Spleen (tissue), 11 donors: ENCODE data around the gene ASPG. TPM values are rescaled to one million over a fixed set of nuclear protein-coding genes. Genes with fewer than 3 reads are reported as not detected.

Experiments
- DNase-seq: peaks from one replicate; pipeline ENCODE4 v3.0.0-alpha.2; 2020
- H3K27ac ChIP-seq, 8 donors: fragments of 200-600 bp; sonication (generic) in 7 of 8; 1 replicate in 4 of 8; 2 replicates in 4 of 8; pipeline versions ENCODE4 v1.5.0 to v1.8.0; 2016 to 2021; ENCODE audit warnings: inconsistent platforms in 4 of 8, mild to moderate bottlenecking in 4 of 8, moderate library complexity in 1 of 8
- H3K27me3 ChIP-seq, 7 donors: fragments of 200-600 bp; sonication (generic) in 6 of 7; replicated peaks in 1 of 7; 1 replicate in 4 of 7; 2 replicates in 3 of 7; pipeline versions ENCODE4 v1.5.0 to v1.8.0; 2016 to 2021; ENCODE audit warnings: inconsistent platforms in 3 of 7, mild to moderate bottlenecking in 1 of 7
- H3K36me3 ChIP-seq, 6 donors: fragments of 200-600 bp; sonication (generic) in 5 of 6; 1 replicate in 4 of 6; 2 replicates in 2 of 6; pipeline versions ENCODE4 v1.5.0 to v1.8.0; 2016 to 2021; ENCODE audit warnings: inconsistent platforms in 2 of 6
- H3K4me1 ChIP-seq, 6 donors: fragments of 200-600 bp; sonication (generic) in 5 of 6; 1 replicate in 3 of 6; 2 replicates in 3 of 6; pipeline versions ENCODE4 v1.5.0 to v1.8.0; 2016 to 2021; ENCODE audit warnings: inconsistent platforms in 3 of 6
- H3K4me3 ChIP-seq, 8 donors: fragments of 200-600 bp; sonication (generic) in 7 of 8; 1 replicate in 4 of 8; 2 replicates in 4 of 8; pipeline versions ENCODE4 v1.5.0 to v1.8.0; 2016 to 2021; ENCODE audit warnings: inconsistent platforms in 4 of 8, mild to moderate bottlenecking in 4 of 8, moderate library complexity in 2 of 8
- H3K9me3 ChIP-seq, 8 donors: fragments of 200-600 bp; sonication (generic) in 7 of 8; 1 replicate in 4 of 8; 2 replicates in 4 of 8; pipeline versions ENCODE4 v1.5.0 to v1.8.0; 2016 to 2021; ENCODE audit warnings: inconsistent platforms in 4 of 8
- CTCF ChIP-seq, 11 experiments: fragments of 200-600 bp in 7 of 11; fragments of 450-650 bp in 4 of 11; sonication (generic) in 4 of 11; IDR thresholded peaks in 8 of 11; conservative IDR thresholded peaks in 3 of 11; 1 replicate in 7 of 11; 2 replicates in 4 of 11; pipeline versions ENCODE4 v1.4.0 to v1.8.0; 2016 to 2021; ENCODE audit warnings: antibody characterized with exemption in 11 of 11, inconsistent platforms in 4 of 11, mild to moderate bottlenecking in 1 of 11
- POLR2A ChIP-seq, 3 donors: fragments of 450-650 bp; IDR thresholded peaks; one replicate each; pipeline ENCODE4 v1.5.1; 2017; ENCODE audit warnings: antibody characterized with exemption in 3 of 3, mild to moderate bottlenecking in 1 of 3
- POLR2AphosphoS5 ChIP-seq, 3 donors: sonication (generic); formaldehyde crosslinking; IDR thresholded peaks; one replicate each; pipeline ENCODE4 v1.5.1; 2017; ENCODE audit warnings: antibody characterized with exemption in 3 of 3
- WGBS, 5 donors: extraction: QIAGEN DNeasy Blood & Tissue Kit in 3 of 5; methylation state at CpG; one replicate each; pipeline versions ENCODE4 v1.1.5 to v1.1.7; 2013 to 2018; 5-methylcytosine and 5-hydroxymethylcytosine counted together
- intact Hi-C: fragments of 100-400 bp; cut with DNase I; formaldehyde crosslinking; loops from one replicate; pipeline ENCODE4 v1.15.0; 2023; ENCODE audit warnings: low total_unique reads
- polyA plus RNA-seq, 3 donors: library from polyadenylated mRNA; stranded (reverse); fragments of 200-250 nt; gene quantifications; one replicate each; pipeline ENCODE4 v1.2.1, GENCODE V29; 2013
- total RNA-seq, 7 donors: library from RNA; depleted of rRNA in 3 of 7; stranded (reverse); fragments of >200 nt in 3 of 7; fragmentation: NEBNext Ultra II Directional in 4 of 7; extraction: Animal tissue kit (Norgen Biotek cat#: 25700) in 4 of 7; gene quantifications; one replicate each; pipeline versions ENCODE4 v1.1.0 to v1.2.1, GENCODE V29; 2016 to 2021
- donor health status: healthy with polysubstance abuse.
- donor health status: DM: no; HTN: no; CAD: no; lungs with moderate emphysema.
- donor health status: DM: no; HTN: no; CAD: no.
- donor health status: Bipolar disorder and iron deficiency.
- donor health status: healthy.
- donor health status: DM: no; HTN: no; CAD: no.
- donor health status: DM: yes; HTN: yes; CAD: no.

Gene ASPG
- total and polyA plus RNA-seq, 10 donors = 0.05 to 0.67 (median 0.26) TPM; not detected in 3

- peak; percentile 63 for DNase-seq
- Histone ChIP-seq H3K9me3 (no peaks in the 10 kb centered on the region), H3K27me3 (peaks cover 0 to 83% (median 33%) of the 10 kb centered on the region in 7 donors), H3K27ac (no peak overlapping the region), H3K36me3 (no peaks in the 10 kb centered on the region), H3K4me1 (peaks cover 5 to 21% (median 19%) of the 10 kb centered on the region in 6 donors), H3K4me3 (no peak overlapping the region)
- TF ChIP-seq CTCF (IDR thresholded peaks at IDR 0.05 in 8 of 11, conservative IDR thresholded peaks at IDR 0.05 in 3 of 11) = no peak
- no peak for TF ChIP-seq POLR2AphosphoS5 (IDR thresholded peaks at IDR 0.05)
- TF ChIP-seq POLR2A (IDR thresholded peaks at IDR 0.05) = no peak
- intact Hi-C loops = no loop called here
- 60 to 75% (median 64%) methylated on average over 10 to 17 of the region's 17 CpGs for WGBS, 5 donors
These were observed 27.4 kb downstream of the ASPG start for GRCh38 chr14:104112609-104113571.

- WGBS, 5 donors = 69 to 82% (median 75%) methylated on average over 14 to 23 of the region's 23 CpGs
- Histone ChIP-seq H3K4me3 (no peak overlapping the region), H3K4me1 (peaks cover 5 to 24% (median 19%) of the 10 kb centered on the region in 6 donors), H3K27me3 (peaks cover 0 to 85% (median 43%) of the 10 kb centered on the region in 7 donors), H3K9me3 (no peaks in the 10 kb centered on the region), H3K36me3 (no peaks in the 10 kb centered on the region), H3K27ac (no peak overlapping the region)
- peak; percentile 68 for DNase-seq
- no peak for TF ChIP-seq POLR2AphosphoS5 (IDR thresholded peaks at IDR 0.05)
- TF ChIP-seq POLR2A (IDR thresholded peaks at IDR 0.05) = no peak
- no peak for TF ChIP-seq CTCF (IDR thresholded peaks at IDR 0.05 in 8 of 11, conservative IDR thresholded peaks at IDR 0.05 in 3 of 11)
- intact Hi-C loops = no loop called here
These were observed 28.3 kb downstream of the ASPG start for GRCh38 chr14:104113631-104114420.

GRCh38 chr14:104114421-104115130 lies 29.1 kb downstream of the ASPG start:
- H3K4me3 ChIP-seq = no peak overlapping the region
- TF ChIP-seq CTCF (IDR thresholded peaks at IDR 0.05 in 8 of 11, conservative IDR thresholded peaks at IDR 0.05 in 3 of 11) = no peak
- TF ChIP-seq POLR2A (IDR thresholded peaks at IDR 0.05) = no peak
- TF ChIP-seq POLR2AphosphoS5 (IDR thresholded peaks at IDR 0.05) = no peak
- no peak overlapping the region for H3K27ac ChIP-seq
- intact Hi-C loops = no loop called here
- H3K27me3 ChIP-seq = peaks cover 0 to 92% (median 50%) of the 10 kb centered on the region in 7 donors
- no peaks in the 10 kb centered on the region for H3K36me3 ChIP-seq
- DNase-seq = peak; percentile 53
- no peaks in the 10 kb centered on the region for H3K9me3 ChIP-seq
- WGBS, 5 donors = 72 to 87% (median 78%) methylated on average over 11 to 26 of the region's 26 CpGs
- H3K4me1 ChIP-seq = peaks cover 5 to 24% (median 19%) of the 10 kb centered on the region in 6 donors
